ENCODE results near the gene KAT2A. TPM values are rescaled to one million over a fixed set of nuclear protein-coding genes. Genes with fewer than 3 reads are reported as not detected.
"Not testable (repeated sequence)": the region's sequence is repeated elsewhere in the genome, so short reads cannot be mapped to it uniquely, and the experiment has no call there.

KAT2A gene
- total RNA-seq, 1 experiment from 2014 or later = 24.8 TPM

DNA sequence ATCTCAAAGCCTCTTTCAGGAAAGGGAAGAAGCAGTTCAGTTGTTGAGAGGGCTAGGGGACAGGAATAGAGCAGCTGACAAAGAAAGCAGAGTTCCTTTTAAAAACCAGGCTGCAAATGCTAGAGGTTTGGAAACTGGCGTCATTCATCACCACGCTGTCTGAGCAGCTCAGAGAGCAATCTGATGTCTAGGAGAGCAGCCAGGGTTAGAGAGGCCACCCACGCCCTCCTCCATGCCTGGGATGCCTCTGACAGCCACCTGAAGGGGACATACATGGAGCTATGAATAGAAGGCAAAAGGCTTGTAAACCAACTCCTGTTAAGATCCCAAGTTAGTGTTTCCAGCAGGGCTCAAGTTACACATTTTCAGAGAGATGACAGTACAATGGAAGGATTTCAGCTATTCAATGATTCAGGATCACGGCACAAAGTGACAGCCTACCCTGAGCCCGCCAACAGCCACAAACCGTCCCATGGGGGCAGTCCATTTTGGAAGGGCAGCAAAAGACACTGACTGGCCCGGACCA is 21.3 kb upstream of the KAT2A start:
- H3K27me3 ChIP-seq (ENCODE audit: control insufficient read depth, insufficient read depth, low read length) = no peaks in the 10 kb centered on the region
- DNase-seq = no peak
- H3K36me3 ChIP-seq (replicated peaks; ENCODE audit: control insufficient read depth, insufficient read depth, low read length) = peaks cover 5% of the 10 kb centered on the region; the same call in 1 of the 2 replicates
- no peak overlapping the region for H3K4me3 ChIP-seq (ENCODE audit: insufficient read depth, low read depth, low read length)

DNA sequence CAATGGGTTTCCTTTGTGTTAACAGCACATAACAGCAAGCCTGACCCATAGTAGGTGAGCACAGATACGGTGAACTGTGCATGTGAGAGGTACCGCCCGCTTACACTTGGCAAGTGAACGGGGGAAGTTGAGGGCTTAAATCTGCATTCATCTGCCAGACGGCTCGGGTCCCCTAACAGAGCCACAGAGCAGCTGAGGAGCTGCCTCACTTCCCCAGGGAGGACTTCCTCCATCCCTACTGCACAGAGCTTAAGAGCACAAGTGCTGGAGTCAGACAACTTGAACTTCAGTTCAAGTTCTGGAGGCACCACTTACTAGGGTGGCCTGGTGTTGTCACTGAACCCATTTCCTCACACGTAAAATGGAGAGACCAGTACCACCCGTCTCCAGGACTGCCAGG is 20.2 kb upstream of the KAT2A start:
- peaks cover 2% of the 10 kb centered on the region; the same call in 1 of the 2 replicates for H3K36me3 ChIP-seq (replicated peaks; ENCODE audit: control insufficient read depth, insufficient read depth, low read length)
- DNase-seq = no peak
- H3K4me3 ChIP-seq (ENCODE audit: insufficient read depth, low read depth, low read length) = no peak overlapping the region
- no peaks in the 10 kb centered on the region for H3K27me3 ChIP-seq (ENCODE audit: control insufficient read depth, insufficient read depth, low read length)

DNA sequence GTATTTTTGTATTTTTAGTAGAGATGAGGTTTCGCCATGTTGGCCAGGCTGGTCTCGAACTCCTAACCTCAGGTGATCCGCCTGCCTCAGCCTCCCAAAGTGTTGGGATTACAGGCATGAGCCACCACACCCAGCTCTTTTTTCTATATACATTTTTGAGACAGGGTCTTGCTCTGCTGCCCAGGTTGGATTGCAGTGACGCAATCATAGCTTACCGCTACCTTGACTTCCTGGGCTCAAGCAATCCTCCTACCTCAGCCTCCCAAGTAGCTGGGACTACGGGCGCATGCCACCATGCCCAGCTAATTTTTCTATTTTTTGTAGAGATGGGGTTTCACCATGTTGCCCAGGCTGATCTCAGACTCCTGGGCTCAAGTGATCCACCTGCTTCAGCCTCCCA is 19.5 kb upstream of the KAT2A start:
- H3K4me3 ChIP-seq (ENCODE audit: insufficient read depth, low read depth, low read length); H3K36me3 ChIP-seq (replicated peaks; ENCODE audit: control insufficient read depth, insufficient read depth, low read length); H3K27me3 ChIP-seq (ENCODE audit: control insufficient read depth, insufficient read depth, low read length); DNase-seq: not testable (repeated sequence)

DNA sequence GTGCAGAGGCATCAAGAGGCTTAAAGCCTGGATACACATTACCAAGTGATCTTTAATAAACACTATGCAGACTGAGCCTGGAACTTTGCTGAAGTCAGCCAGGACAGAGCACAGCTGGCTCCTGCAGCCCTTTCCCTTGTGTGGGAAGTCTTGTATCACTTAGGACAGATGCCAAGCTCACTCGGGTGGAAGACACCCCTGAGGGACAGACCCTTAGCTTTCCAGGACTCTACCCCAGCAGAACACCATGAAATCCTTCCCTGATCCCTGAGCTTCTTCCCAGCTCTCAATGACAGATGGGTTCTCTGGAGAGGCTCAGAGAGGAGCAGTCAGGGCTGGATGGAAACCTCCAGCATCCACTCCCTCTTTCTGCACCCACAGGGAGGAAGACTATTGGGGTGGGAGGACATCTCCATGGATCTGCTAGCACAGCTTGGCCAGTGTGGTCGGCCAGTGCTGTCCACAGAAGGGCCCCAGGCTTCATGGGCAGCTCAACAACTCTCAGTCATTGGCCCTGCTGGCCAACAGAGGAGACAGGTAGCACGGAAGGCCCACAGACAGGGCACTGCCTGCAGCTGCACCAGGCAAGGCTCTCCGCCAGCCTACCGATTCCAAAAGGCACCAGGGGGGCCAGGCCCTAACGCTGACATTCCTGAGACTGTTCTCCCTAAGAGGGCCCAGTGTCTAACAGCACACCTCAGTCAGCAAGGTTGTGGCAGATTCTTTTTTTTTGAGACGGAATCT is 17.8 kb upstream of the KAT2A start:
- Histone ChIP-seq H3K27me3 (ENCODE audit: control insufficient read depth, insufficient read depth, low read length) (no peaks in the 10 kb centered on the region), H3K4me3 (ENCODE audit: insufficient read depth, low read depth, low read length) (no peak overlapping the region), H3K36me3 (replicated peaks; ENCODE audit: control insufficient read depth, insufficient read depth, low read length) (peaks cover 2% of the 10 kb centered on the region)
- DNase-seq = no peak

DNA sequence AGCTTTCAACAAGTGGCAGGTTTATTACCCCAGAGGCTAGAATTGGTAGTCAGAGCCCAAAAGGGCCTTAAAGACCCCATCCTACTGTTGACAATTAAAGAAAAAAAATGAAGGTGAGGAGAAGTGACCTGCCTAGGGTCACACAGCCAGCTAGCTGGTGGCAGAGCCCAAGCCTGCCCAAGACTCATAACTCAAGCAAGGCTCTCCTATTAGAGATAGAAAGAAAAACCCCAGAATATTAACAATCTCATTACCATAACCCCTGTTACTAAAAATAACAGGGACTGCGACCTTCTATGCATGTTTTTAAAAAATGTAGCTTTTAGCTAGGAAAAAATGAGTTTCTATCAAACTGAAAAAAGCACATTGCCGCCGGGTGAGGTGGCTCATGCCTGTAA is 15.5 kb upstream of the KAT2A start:
- Histone ChIP-seq H3K27me3 (ENCODE audit: control insufficient read depth, insufficient read depth, low read length) (no peaks in the 10 kb centered on the region), H3K36me3 (replicated peaks; ENCODE audit: control insufficient read depth, insufficient read depth, low read length) (peaks cover 2% of the 10 kb centered on the region), H3K4me3 (ENCODE audit: insufficient read depth, low read depth, low read length) (no peak overlapping the region)
- DNase-seq = no peak

DNA sequence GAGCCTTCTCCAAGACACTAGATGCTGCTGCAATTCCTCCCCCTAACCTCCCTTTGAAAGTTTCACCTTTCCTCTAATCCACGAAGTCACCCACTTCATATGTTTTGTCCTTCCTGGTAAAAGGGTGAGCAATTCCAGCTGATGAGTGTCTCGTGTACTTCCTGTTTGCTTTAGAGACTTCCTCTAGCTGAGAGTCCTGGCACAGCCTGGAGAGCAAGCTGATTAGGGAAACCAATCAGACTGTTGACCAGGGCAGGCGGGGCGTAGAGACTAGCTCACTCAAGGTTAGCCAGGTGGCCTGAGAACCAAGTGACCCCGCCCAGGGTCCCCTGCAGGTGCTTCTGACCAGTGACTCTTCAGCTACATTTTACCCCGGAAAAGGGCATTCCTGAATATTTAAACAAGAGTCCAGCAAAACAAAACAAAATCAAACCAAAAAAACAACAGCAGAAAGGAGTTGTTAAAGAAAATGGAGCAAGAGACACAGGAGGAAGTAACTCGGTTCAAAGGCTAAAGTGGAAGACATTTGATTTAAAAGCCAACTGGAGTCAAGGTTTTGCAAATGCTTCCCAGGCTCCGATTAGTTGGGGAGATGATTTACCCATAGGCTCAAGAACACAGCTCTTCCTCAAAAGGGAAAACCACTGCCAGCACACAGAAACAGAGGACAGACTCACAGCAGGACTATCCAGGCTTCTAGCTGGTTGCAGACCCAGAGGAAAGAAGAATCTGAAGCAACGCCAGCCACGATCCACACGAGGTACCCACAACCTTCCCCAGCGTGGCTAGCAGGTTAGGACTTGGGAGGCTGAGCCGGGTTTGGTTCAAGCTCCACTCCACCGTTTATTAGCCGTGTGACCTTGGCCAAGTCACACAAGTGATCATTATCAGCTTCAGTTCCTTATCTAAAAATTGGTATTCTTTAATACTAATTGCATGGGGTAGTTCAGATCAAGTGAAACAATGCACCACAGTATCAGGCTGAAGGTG is 14.8 kb upstream of the KAT2A start:
- Histone ChIP-seq H3K4me3 (ENCODE audit: insufficient read depth, low read depth, low read length) (no peak overlapping the region), H3K27me3 (ENCODE audit: control insufficient read depth, insufficient read depth, low read length) (no peaks in the 10 kb centered on the region), H3K36me3 (replicated peaks; ENCODE audit: control insufficient read depth, insufficient read depth, low read length) (peaks cover 2% of the 10 kb centered on the region)
- no peak for DNase-seq

DNA sequence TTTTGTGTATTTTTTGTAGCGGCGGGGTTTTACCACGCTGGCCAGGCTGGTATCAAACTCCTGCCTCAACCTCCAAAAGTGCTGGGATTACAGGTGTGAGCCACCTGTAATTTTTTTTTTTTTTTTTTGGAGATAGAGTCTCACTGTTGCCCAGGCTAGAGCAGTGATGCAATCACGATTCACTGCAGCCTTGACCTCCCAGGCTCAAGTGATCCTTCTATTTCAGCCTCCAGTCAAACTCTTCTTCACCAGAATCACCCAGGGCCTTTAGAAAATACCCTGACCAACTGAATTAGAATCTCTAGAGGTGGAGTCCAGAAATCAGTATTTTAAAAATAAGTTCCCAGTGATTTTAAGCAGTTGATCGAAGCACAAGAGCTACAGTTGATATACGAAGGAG is 14.0 kb upstream of the KAT2A start:
- H3K36me3 ChIP-seq (replicated peaks; ENCODE audit: control insufficient read depth, insufficient read depth, low read length) = peaks cover 2% of the 10 kb centered on the region
- H3K27me3 ChIP-seq (ENCODE audit: control insufficient read depth, insufficient read depth, low read length) = no peaks in the 10 kb centered on the region
- DNase-seq = no peak
- no peak overlapping the region for H3K4me3 ChIP-seq (ENCODE audit: insufficient read depth, low read depth, low read length)

DNA sequence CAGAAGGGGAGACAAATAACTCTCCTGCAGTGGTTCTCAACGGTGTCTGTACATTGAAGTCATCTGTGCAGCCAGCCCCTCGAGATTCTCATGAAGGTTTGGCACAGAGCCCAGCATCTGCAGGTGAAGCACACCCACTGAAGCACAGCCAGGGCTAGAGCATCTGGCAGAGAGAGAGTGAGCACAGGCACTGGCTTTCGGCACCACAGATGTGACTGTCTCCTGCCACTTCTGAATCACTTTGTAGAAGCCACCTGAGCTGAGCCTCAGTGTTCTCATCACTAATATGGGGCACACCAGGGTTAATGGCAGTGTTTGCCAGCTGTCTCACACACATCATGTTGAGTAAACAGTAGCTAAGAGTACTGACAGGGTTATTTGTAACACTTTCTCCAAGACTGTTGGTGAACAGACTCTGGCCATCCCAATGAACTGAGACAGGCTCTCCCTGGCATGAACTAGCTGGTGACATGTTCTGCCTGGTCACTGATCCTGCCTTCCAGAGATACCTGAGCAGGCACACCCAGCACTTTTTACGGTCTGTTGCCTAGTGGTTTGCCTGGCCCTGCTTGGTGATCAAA is 12.4 kb upstream of the KAT2A start:
- DNase-seq = no peak
- Histone ChIP-seq H3K4me3 (ENCODE audit: insufficient read depth, low read depth, low read length) (no peak overlapping the region), H3K27me3 (ENCODE audit: control insufficient read depth, insufficient read depth, low read length) (no peaks in the 10 kb centered on the region), H3K36me3 (replicated peaks; ENCODE audit: control insufficient read depth, insufficient read depth, low read length) (peaks cover 16% of the 10 kb centered on the region)

DNA sequence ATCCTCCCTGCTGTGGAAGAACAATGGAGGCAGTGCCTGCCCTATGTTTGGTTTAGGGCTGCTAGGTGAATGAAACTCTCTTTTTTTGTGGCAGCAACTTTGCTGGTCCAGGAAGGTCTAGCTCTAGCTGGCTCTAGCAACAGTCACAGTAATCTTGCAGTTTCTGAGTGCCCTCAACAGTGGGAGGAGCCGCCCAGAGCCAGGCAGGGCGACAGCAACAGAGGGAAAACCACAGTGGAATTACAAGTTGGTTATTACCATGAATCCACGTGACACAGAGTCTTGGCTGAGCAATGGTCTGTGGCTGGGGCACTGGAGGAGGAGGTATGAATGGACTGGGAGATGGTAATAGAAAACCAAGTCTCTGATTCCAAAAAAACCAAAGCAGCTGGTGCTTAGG is 11.8 kb upstream of the KAT2A start:
- DNase-seq = no peak
- Histone ChIP-seq H3K27me3 (ENCODE audit: control insufficient read depth, insufficient read depth, low read length) (no peaks in the 10 kb centered on the region), H3K4me3 (ENCODE audit: insufficient read depth, low read depth, low read length) (no peak overlapping the region), H3K36me3 (replicated peaks; ENCODE audit: control insufficient read depth, insufficient read depth, low read length) (peaks cover 17% of the 10 kb centered on the region)

DNA sequence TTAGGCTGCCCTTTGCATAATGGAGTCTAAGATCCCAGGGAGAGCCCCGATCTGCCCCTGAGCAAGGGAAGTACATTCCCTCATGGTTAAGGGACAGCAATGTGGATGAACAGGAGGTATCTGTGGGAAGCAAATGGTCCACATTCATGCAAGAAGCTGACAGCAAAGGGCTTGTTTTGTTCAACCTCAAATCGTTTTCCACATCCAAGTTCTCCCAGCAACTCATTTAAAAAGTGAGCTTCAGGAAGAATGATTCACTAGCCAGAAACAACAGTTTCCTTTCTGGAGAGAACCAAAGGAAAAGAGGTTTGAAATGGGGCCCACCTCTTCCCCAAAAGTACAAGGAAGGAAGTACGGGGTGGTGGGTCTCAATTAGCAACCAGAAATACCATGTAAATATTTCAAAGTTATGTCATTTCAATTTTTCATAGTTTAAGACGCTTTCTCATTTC is 10.8 kb upstream of the KAT2A start:
- Histone ChIP-seq H3K36me3 (replicated peaks; ENCODE audit: control insufficient read depth, insufficient read depth, low read length) (peaks cover 20% of the 10 kb centered on the region), H3K27me3 (ENCODE audit: control insufficient read depth, insufficient read depth, low read length) (no peaks in the 10 kb centered on the region), H3K4me3 (ENCODE audit: insufficient read depth, low read depth, low read length) (no peak overlapping the region)
- DNase-seq = no peak

DNA sequence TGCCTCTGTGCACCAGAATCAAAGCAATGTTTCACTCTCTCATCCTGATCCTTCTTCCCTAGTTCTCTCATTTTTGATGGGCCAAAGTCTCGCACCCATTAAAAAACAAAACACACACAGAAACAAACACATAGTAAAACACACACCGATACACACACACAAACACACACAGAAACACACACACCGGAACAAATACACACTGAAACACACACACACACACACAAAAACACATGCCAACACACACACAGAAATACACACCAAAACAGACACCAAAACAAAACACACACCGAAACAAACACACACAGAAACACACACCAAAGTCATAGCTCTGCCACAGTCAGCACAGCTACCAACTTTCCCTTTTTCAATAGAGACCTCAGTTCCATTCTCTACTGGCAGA is 10.1 kb upstream of the KAT2A start:
- Histone ChIP-seq H3K4me3 (ENCODE audit: insufficient read depth, low read depth, low read length) (no peak overlapping the region), H3K36me3 (replicated peaks; ENCODE audit: control insufficient read depth, insufficient read depth, low read length) (peaks cover 23% of the 10 kb centered on the region), H3K27me3 (ENCODE audit: control insufficient read depth, insufficient read depth, low read length) (no peaks in the 10 kb centered on the region)
- DNase-seq = no peak

DNA sequence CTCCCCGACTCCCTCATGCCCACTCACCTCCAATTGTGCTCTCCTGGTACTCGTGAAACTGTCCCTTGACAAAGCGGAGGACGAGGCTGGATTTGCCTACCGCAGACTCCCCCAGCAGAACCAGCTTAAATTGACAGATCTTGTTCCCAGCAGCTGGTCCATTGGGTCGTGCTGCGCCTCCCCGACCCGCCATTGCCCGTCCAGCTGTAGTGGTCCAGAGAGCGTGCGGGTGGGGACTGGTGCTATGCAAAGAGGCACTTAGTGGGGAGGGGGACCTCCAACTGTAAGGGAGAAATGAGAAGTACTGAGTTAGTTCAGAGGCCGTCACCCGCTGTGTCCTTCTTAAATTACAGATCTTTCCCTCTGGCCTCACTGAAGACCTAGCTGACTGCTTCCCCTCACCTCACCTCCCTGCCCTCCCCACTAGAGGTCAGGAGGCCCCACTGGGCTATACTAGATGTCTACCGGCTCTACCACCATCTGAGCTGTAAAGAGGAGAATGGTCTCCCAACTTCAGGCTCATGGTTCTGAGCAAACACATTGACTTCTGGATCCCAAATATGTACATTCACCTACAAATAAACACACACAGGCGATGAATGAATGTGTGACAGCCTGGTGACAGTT is 9.3 kb upstream of the KAT2A start:
- DNase-seq = no peak
- H3K27me3 ChIP-seq (ENCODE audit: control insufficient read depth, insufficient read depth, low read length) = no peaks in the 10 kb centered on the region
- peaks cover 25% of the 10 kb centered on the region for H3K36me3 ChIP-seq (replicated peaks; ENCODE audit: control insufficient read depth, insufficient read depth, low read length)

DNA sequence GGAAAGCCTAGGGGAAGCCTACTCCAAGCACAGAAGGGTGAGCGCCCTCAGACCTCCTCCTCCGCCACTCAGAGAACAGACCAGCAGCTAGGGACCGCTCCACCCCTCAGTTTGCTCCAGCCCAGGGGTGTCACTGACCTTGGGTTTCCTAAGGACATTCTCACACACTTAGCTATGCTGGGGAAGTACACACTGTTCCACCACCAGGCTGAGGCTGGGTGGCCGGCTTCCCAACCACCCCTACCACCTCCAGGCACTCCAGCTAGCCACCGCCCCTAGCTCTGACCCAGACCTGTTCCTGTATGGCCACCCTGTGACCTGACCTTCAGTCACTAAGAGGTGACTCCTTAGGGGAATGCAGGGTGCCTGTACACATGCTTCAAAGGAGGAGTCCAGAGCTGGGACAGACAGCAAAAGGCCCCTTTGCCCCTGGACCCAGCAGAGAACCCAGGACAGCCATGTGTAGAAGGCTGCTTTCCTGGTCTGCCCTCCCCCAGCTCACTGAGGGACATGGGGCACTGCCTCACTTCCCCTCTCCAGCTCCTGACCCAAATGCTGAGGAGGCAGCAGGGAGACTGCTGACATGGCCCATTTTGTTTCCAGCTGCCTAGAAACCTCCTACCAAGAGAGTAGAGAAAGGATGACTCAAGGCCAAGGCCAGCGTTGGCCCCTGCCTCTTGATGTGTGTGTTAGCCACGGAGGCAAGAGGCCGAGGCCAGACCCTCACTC is 8.1 kb upstream of the KAT2A start:
- Histone ChIP-seq H3K36me3 (replicated peaks; ENCODE audit: control insufficient read depth, insufficient read depth, low read length) (peaks cover 26% of the 10 kb centered on the region), H3K27me3 (ENCODE audit: control insufficient read depth, insufficient read depth, low read length) (no peaks in the 10 kb centered on the region), H3K4me3 (ENCODE audit: insufficient read depth, low read depth, low read length) (no peak overlapping the region)
- no peak for DNase-seq

More for the DNA sequence above, 9.3 kb upstream of the KAT2A start:
- no peak overlapping the region for H3K4me3 ChIP-seq (ENCODE audit: insufficient read depth, low read depth, low read length)
